GM10248 (cell line): ENCODE measurements around the gene HTRA3.
"Not testable (repeated sequence)": the region's sequence is repeated elsewhere in the genome, so short reads cannot be mapped to it uniquely, and the experiment has no call there.

Source experiments
- CTCF ChIA-PET: fragments of 300-600 bp; sonication (Branson Sonifier 250); formaldehyde crosslinking; extraction: SDS; loops from one replicate; lab custom pipeline; 2021; ENCODE audit warnings: antibody characterized with exemption; lab: Yijun Ruan, JAX
- POLR2A ChIA-PET: fragments of 350-650 bp; sonication (Branson Sonifier 250); formaldehyde crosslinking; extraction: SDS; loops from one replicate; lab custom pipeline; 2020; ENCODE audit warnings: antibody characterized with exemption; lab: Yijun Ruan, JAX
- DNase-seq: peaks from one replicate; pipeline ENCODE4 v3.0.0; 2012; ENCODE audit errors: extremely low spot score
- TF ChIP-seq, protein P1 (sequence below): IDR thresholded peaks from 2 replicates; pipeline ENCODE4 v1.5.1; 2012; ENCODE audit warnings: mild to moderate bottlenecking, low read depth; ENCODE audit errors: extremely low read depth, missing control alignments, control extremely low read depth

Gene HTRA3

DNA sequence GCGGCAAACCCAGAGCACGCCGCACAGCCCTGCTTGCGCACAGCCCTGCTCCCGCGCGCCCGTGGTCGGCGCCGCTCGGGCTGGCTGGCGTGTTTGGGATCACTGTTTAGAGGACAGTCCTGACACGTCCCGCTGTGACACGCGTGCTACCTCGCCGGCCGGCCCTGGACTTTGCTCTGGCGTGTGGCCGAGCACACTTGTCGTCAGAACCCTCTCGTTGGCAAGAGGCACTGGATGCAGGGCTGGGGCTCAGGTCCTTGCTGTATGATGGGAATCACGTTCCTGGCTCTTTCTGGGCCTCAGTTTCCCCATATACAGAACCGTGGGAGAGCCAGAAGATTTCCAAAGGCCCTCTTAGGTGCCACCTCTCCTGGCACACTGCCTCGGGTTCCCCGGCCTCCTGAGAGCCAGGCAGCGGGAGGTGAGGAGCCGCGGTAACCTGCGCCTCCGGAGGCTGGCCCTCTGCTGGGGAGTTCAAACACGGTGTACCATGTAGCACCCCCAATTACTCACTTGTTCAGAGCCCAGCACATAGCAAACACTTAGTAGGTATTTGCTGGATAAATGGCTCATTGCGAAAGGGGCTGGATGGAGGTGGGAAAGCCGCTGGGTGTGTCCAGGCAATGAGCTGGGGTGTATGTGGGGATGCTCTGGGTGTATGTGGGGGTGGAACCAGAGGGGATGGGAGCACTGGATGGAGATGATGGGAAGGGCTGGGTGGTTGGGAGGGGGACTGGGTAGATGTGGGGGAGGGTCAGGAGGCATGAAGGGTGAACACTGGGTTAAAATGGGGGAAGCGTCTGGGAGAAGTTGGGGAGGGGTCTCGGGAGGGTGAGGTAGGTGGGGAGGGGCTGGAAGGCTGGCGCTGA is 76.6 kb downstream of the HTRA3 start:
- POLR2A ChIA-PET = interaction anchor here (0.6 kb wide), 1 partner anchor 15 kb away, joined by 11 read pairs; no protein-coding TSS in a partner anchor
- TF ChIP-seq, protein P1, sequence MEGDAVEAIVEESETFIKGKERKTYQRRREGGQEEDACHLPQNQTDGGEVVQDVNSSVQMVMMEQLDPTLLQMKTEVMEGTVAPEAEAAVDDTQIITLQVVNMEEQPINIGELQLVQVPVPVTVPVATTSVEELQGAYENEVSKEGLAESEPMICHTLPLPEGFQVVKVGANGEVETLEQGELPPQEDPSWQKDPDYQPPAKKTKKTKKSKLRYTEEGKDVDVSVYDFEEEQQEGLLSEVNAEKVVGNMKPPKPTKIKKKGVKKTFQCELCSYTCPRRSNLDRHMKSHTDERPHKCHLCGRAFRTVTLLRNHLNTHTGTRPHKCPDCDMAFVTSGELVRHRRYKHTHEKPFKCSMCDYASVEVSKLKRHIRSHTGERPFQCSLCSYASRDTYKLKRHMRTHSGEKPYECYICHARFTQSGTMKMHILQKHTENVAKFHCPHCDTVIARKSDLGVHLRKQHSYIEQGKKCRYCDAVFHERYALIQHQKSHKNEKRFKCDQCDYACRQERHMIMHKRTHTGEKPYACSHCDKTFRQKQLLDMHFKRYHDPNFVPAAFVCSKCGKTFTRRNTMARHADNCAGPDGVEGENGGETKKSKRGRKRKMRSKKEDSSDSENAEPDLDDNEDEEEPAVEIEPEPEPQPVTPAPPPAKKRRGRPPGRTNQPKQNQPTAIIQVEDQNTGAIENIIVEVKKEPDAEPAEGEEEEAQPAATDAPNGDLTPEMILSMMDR = no peak
- CTCF ChIA-PET = no interaction called here
- no peak for DNase-seq

DNA sequence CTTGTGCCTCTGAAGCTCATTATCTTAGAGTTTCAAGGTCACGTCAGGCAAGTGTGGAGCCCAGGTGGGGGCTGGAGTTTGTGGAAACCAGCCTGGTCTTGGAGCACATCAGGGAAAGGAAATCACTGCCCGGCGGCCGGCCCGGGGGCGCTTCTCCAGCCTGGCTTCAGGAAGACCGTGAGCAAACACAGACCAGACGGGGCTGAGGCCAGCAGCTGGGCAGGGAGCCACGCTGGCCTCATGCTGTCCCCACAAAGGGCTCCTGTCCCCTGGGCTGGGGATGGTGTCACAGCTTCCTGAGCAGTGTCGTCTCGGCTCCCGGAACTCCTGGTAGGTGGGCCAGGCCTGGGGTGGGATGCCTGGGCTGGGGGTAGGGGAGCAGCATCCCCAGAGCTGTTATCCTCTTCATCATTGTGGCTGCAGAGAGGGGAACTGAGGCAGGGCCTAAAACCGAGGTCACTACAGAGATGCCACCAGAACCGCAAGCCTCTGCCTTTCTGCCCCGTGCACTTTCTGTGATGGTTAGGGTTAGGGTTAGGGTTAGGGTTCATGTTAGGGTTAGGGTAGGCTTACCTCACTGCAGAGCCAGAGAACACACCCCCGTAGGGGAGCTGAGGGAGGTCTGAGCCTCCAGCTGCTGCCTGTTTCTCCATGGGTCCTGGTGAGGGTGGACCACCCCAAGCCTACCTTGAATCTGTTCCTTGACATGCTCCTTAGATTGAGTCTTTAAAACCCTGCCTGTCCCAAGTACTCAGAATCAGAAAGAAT is 77.5 kb downstream of the HTRA3 start:
- POLR2A ChIA-PET = no interaction called here
- CTCF ChIA-PET = no interaction called here

DNA sequence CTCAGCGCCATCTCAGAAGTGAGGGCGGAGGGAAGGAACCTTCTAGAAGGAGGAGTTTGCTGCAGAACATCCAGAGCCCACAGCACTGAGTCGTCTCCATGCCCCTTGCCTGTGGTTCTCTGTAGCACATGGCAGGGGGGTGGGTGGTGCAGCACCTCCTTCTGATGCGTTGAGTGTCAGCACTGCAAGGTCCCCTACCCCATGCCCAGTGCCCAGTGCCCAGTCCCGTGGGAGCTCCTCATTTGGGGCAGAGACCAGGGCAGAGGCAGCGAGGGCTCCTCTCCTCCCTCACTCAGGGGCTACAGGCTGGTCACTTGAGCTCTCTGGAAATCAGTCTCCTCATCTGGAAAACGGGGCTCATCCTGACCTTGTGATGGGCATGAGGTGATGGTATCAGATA is 78.1 kb downstream of the HTRA3 start:
- TF ChIP-seq, protein P1 = no peak
- CTCF ChIA-PET = no interaction called here
- no peak for DNase-seq
- POLR2A ChIA-PET = no interaction called here

More for the DNA sequence above, 77.5 kb downstream of the HTRA3 start:
- TF ChIP-seq, protein P1 = no peak
- DNase-seq = no peak

DNA sequence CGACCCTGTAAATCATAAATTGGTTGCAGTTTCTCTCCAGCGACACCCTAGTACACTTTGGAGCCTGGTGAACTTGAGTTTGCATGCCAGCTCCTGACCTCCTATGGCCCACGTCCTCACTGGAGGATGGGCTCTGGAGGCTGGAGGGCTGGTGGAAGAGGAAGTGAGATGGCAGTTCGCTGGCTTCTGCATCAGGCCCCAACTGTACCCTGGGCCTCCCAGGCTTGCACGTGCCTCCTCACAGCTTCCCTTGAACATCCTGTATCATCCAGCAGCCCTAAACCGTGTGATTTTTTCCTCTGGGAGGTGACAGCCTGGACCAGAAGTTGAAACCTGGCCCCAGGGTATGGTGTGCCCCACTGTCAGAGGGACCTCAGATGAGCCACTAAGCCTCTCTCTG is 78.5 kb downstream of the HTRA3 start:
- DNase-seq = no peak
- TF ChIP-seq, protein P1 = no peak
- ChIA-PET CTCF (no interaction called here), POLR2A (no interaction called here)

DNA sequence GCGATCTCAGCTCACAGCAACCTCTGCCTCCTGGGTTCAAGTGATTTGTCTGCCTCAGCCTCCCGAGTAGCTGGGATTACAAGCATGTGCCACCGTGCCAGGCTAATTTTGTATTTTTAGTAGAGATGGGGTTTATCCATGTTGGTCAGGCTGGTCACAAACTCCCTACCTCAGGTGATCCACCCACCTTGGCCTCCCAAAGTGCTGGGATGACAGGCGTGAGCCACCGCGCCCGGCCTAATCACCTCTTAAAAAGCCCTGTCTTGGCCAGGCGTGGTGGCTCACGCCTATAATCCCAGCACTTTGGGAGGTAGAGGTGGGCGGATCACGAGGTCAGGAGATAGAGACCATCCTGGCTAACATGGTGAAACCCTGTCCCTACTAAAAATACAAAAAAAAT is 79.7 kb downstream of the HTRA3 start:
- DNase-seq, POLR2A ChIA-PET: not testable (repeated sequence)
- CTCF ChIA-PET = interaction anchor here (1.0 kb wide), 1 partner anchor 41 kb away, joined by 3 read pairs; no protein-coding TSS in a partner anchor

DNA sequence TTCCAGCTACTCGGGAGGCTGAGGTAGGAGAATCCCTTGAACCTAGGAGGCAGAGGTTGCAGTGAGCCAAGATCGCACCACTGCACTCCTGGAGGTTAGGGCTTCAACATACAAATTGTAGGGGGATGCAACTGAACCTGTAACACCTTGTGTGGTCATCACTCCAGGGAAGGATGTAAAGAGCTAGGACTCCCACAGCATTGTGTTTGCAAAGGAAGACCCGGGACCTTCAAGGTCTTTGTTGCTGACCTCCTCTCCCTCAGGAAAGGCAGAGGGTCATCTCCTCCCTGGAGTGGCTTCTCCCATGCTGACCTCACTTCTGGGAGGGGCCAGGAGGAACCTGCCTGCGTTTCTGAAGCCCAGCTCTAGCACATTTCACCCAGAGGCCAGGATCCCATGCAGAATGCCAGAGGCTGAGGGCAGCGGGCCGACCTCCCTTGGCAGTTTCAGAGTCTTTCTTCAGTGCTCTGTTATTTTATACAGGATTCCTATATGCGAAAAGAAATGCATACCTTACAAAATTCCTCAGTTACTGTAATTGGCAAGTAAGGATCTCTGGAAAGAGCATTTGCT is 80.2 kb downstream of the HTRA3 start:
- TF ChIP-seq, protein P1 = no peak
- POLR2A ChIA-PET = no interaction called here
- DNase-seq = no peak
- CTCF ChIA-PET = interaction anchor here (0.7 to 1.0 kb wide), 2 partner anchors 13 to 41 kb away, joined by 3 read pairs; no protein-coding TSS in a partner anchor
